Natural killer cell (primary cell): ENCODE measurements around the gene MAP3K21. TPM values are rescaled to one million over a fixed set of nuclear protein-coding genes. Genes with fewer than 3 reads are reported as not detected.

ENCODE experiments used
- ATAC-seq, 3 donors: fragments of 150-1000 bp in 2 of 3; fragments of 200-7000 bp in 1 of 3; cut with Tn5 transposase; 1 replicate in 1 of 3; 2 replicates in 2 of 3; pipeline ENCODE4 v1.10.0; 2021; ENCODE audit warnings: mild to moderate bottlenecking in 2 of 3, moderate library complexity in 2 of 3
- DNase-seq, 2 donors: peaks; one replicate each; pipeline versions ENCODE4 v3.0.0 to v3.0.0-alpha.2; 2013 to 2021; ENCODE audit warnings: mixed read lengths in 1 of 2
- H3K27ac ChIP-seq: one replicate; pipeline ENCODE4 v1.5.1; 2013; ENCODE audit warnings: mild to moderate bottlenecking, low read length
- H3K27me3 ChIP-seq: one replicate; pipeline ENCODE4 v1.6.1; 2013; ENCODE audit warnings: low read length; ENCODE audit not compliant: control insufficient read depth, insufficient read depth
- H3K36me3 ChIP-seq: one replicate; pipeline ENCODE4 v1.6.1; 2013; ENCODE audit warnings: low read length; ENCODE audit not compliant: control insufficient read depth, insufficient read depth
- H3K4me1 ChIP-seq: one replicate; pipeline ENCODE4 v1.6.1; 2013; ENCODE audit warnings: low read length; ENCODE audit not compliant: control insufficient read depth, insufficient read depth
- H3K4me3 ChIP-seq: one replicate; pipeline ENCODE4 v1.5.1; 2013; ENCODE audit warnings: low read length
- H3K9me3 ChIP-seq: one replicate; pipeline ENCODE4 v1.6.1; 2013; ENCODE audit warnings: low read length; ENCODE audit not compliant: control insufficient read depth, insufficient read depth
- H3K27ac Mint-ChIP-seq, 2 donors: one replicate each; pipeline ENCODE4 v1.8.0; 2022; ENCODE audit warnings: mild to moderate bottlenecking in 2 of 2, mixed read lengths in 2 of 2, moderate library complexity in 1 of 2
- H3K27me3 Mint-ChIP-seq, 2 donors: one replicate each; pipeline ENCODE4 v1.8.0; 2022; ENCODE audit warnings: low read depth in 2 of 2, mixed read lengths in 2 of 2
- H3K36me3 Mint-ChIP-seq: one replicate; pipeline ENCODE4 v1.8.0; 2022; ENCODE audit warnings: mixed read lengths
- H3K4me1 Mint-ChIP-seq, 2 donors: one replicate each; pipeline ENCODE4 v1.8.0; 2022; ENCODE audit warnings: mixed read lengths in 2 of 2
- H3K4me3 Mint-ChIP-seq: one replicate; pipeline ENCODE4 v1.8.0; 2022; ENCODE audit warnings: mild to moderate bottlenecking, moderate library complexity, mixed read lengths
- H3K9me3 Mint-ChIP-seq, 2 donors: one replicate each; pipeline ENCODE4 v1.8.0; 2022; ENCODE audit warnings: mixed read lengths in 2 of 2
- CTCF ChIP-seq: fragments of 200-600 bp; IDR thresholded peaks from one replicate; pipeline ENCODE4 v1.8.0; 2022; ENCODE audit warnings: antibody characterized with exemption
- WGBS: methylation state at CpG from one replicate; pipeline ENCODE4 v1.1.7; 2013; ENCODE audit warnings: missing lambda C conversion rate; ENCODE audit not compliant: insufficient coverage; 5-methylcytosine and 5-hydroxymethylcytosine counted together
- intact Hi-C: fragments of 100-400 bp; cut with micrococcal nuclease; formaldehyde crosslinking; loops from one replicate; pipeline ENCODE4 v1.14.2; 2022
- total RNA-seq, 4 donors: library from RNA; stranded (reverse); fragments of 120-200 nt in 1 of 4; gene quantifications; one replicate each; pipeline versions ENCODE4 v1.2.3 to v1.2.4, GENCODE V29; 2013 to 2022

Gene MAP3K21
- total RNA-seq, 3 donors from 2014 or later (not counting 1 experiment from before 2014, with no cell fraction given): 0.14 to 0.70 (median 0.27) TPM

GRCh38 chr1:233323718-233324117 lies 3.8 kb upstream of the MAP3K21 start:
- intact Hi-C loops: no loop called here
- H3K27me3 ChIP-seq: peaks cover 5% of the 10 kb centered on the region
- H3K9me3 ChIP-seq: no peaks in the 10 kb centered on the region

GRCh38 chr1:233326319-233326718 lies 1.2 kb upstream of the MAP3K21 start:
- peaks cover 3 to 8% of the 10 kb centered on the region in 2 donors for H3K27me3 Mint-ChIP-seq
- peaks cover 0 to 3% of the 10 kb centered on the region in 2 donors for H3K9me3 Mint-ChIP-seq
- H3K27ac Mint-ChIP-seq: no peak overlapping the region
- Histone ChIP-seq H3K36me3 (no peaks in the 10 kb centered on the region), H3K4me3 (no peak overlapping the region), H3K4me1 (peaks cover 16% of the 10 kb centered on the region), H3K9me3 (no peaks in the 10 kb centered on the region), H3K27ac (no peak overlapping the region), H3K27me3 (peaks cover 2% of the 10 kb centered on the region)
- no peak for TF ChIP-seq CTCF
- no peaks in the 10 kb centered on the region for H3K36me3 Mint-ChIP-seq
- H3K4me3 Mint-ChIP-seq: no peak overlapping the region
- DNase-seq: no peak
- intact Hi-C loops: no loop called here
- no peak for ATAC-seq
- peaks cover 0 to 13% of the 10 kb centered on the region in 2 donors for H3K4me1 Mint-ChIP-seq

More at GRCh38 chr1:233323718-233324117, 3.8 kb upstream of the MAP3K21 start:
- TF ChIP-seq CTCF: no peak
- Mint-ChIP-seq H3K9me3 (peaks cover 0 to 3% of the 10 kb centered on the region in 2 donors), H3K27ac (no peak overlapping the region), H3K4me3 (no peak overlapping the region), H3K4me1 (peaks cover 0 to 8% of the 10 kb centered on the region in 2 donors), H3K36me3 (no peaks in the 10 kb centered on the region), H3K27me3 (peaks cover 8 to 13% of the 10 kb centered on the region in 2 donors)
- Histone ChIP-seq H3K36me3 (no peaks in the 10 kb centered on the region), H3K27ac (no peak overlapping the region), H3K4me3 (no peak overlapping the region), H3K4me1 (peaks cover 8% of the 10 kb centered on the region)
- 57% methylated on average over 1 of the region's 1 CpG for WGBS
- DNase-seq: no peak
- no peak for ATAC-seq

- WGBS: 5% methylated on average over 40 of the region's 49 CpGs
- Histone ChIP-seq H3K4me3 (peak overlapping the region; percentile 34), H3K36me3 (no peaks in the 10 kb centered on the region), H3K27me3 (peaks cover 5% of the 10 kb centered on the region), H3K9me3 (no peaks in the 10 kb centered on the region), H3K4me1 (peaks cover 16% of the 10 kb centered on the region), H3K27ac (no peak overlapping the region)
- TF ChIP-seq CTCF: no peak
- peak; percentile 79 to 89 (median 80) for ATAC-seq
- intact Hi-C loops: no loop called here
- H3K4me3 Mint-ChIP-seq: peak overlapping the region; percentile 88
- H3K27me3 Mint-ChIP-seq: peaks cover 4 to 14% of the 10 kb centered on the region in 2 donors
- peak; percentile 23 to 91 for DNase-seq
- peaks cover 0 to 3% of the 10 kb centered on the region in 2 donors for H3K9me3 Mint-ChIP-seq
- H3K27ac Mint-ChIP-seq: no peak overlapping the region
- H3K36me3 Mint-ChIP-seq: no peaks in the 10 kb centered on the region
- H3K4me1 Mint-ChIP-seq: peaks cover 0 to 13% of the 10 kb centered on the region in 2 donors
Measured at GRCh38 chr1:233326811-233327650, 493 bp upstream of the MAP3K21 start.
